A375 (cell line): ENCODE measurements around the gene DOCK11. TPM values are rescaled to one million over a fixed set of nuclear protein-coding genes. Genes with fewer than 3 reads are reported as not detected.

Experiments used
- small RNA-seq: library from RNA; depleted of rRNA; stranded (forward); fragments of <200 nt; gene quantifications from one replicate; pipeline ENCODE3, GENCODE V24; 2014
- total RNA-seq: library from RNA; depleted of rRNA; stranded (reverse); fragments of >200 nt; shearing (Covaris generic); gene quantifications from 2 replicates; pipeline ENCODE4 v1.2.3, GENCODE V29; 2014; rRNA removed

DOCK11 gene
- 5.5 and 9.1 TPM in 2 replicates for total RNA-seq

DNA sequence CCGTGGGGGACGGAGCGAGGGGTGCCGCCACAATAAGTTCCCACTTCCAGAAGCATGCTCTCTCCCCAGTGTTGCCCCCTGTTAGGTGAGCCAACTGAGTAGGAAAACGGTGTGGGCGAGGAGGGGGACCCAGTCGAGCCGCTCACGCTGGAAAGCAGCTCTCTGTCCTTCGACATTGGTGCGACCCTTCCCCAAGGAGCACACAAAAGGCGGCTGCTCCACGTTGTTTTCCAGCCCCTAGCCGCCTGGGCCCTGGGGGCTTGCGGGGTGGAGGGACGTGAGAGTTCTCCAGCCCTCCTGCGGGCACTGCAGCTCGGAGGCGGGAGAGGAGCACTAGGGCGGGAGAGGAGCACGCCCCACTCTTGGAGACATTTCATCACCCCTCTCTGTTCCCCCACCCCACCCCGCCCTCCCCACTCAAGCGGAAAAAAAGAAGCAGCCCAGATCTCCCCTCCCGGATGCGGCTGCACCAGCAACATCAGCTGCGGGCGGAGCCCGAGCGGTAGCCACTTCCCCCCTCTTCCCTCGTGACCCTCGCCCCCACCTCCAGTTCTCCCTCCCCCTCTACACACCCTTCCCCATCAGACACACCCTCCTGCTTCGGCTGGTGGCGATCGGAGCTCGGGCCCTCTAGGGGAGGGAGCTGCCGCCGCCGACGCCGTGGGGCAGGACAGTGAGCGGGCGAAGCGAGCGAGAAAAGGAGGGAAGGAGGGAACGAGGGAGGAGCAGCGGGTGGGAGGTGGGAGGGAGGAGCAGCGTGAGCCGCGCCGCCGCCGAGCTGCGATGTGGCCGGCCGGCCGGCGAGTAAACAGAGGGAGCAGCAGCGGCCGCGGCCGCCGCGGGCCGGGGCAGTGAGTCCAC lies at the start of gene DOCK11:
DOCK11 (plus strand) TSS at position 755 of the 861 bp plus-strand sequence. CDS start 157 bp downstream, outside the sequence.

GRCh38 chrX:118726887-118727685 lies 231.5 kb downstream of the DOCK11 start, which contains the start of gene IL13RA1:
TSS of gene IL13RA1 (plus strand) at chrX:118727606. CDS start at chrX:118727639, 33 bp downstream.

Small RNA genes lying within 50 kb of the gene (small RNA-seq; reads per million reads assigned to genes)
- gene RF00019: not detected

Other genes starting within 250 kb of the DOCK11 start
- 5.6 and 6.1 TPM in 2 replicates for gene WDR44, start 149.7 kb upstream of the DOCK11 start, total RNA-seq
- 9.0 and 12.7 TPM in 2 replicates for gene IL13RA1, start 231.8 kb downstream of the DOCK11 start, total RNA-seq